HepG2 (cell line): ENCODE measurements around the gene HAGH. TPM values are rescaled to one million over a fixed set of nuclear protein-coding genes. Genes with fewer than 3 reads are reported as not detected.

Source experiments
- CHD4 ChIP-seq: fragments of 200-600 bp; sonication (generic); IDR thresholded peaks from 2 replicates; pipeline ENCODE4 v1.7.0; 2017; ENCODE audit warnings: mild to moderate bottlenecking, low read length, borderline replicate concordance
- FOXP1 ChIP-seq, 2 experiments: fragments of 450-650 bp in 1 of 2; IDR thresholded peaks; 2 replicates each; pipeline ENCODE4 v1.6.1; 2017 to 2018; ENCODE audit warnings: antibody characterized with exemption in 1 of 2
- GTF3A ChIP-seq: sonication (generic); formaldehyde crosslinking; conservative IDR thresholded peaks from 2 replicates; pipeline ENCODE4 v1.4.0; 2020; ENCODE audit warnings: mild to moderate bottlenecking, missing genetic modification reagents
- HDAC1 ChIP-seq: sonication (generic); formaldehyde crosslinking; IDR thresholded peaks from 2 replicates; pipeline ENCODE4 v1.5.1; 2020; ENCODE audit warnings: mild to moderate bottlenecking, missing genetic modification reagents
- HNRNPL ChIP-seq: fragments of 200-400 bp; formaldehyde crosslinking; IDR thresholded peaks from 2 replicates; pipeline ENCODE4 v1.6.1; 2017; ENCODE audit warnings: mild to moderate bottlenecking, low read depth, low read length
- HNRNPLL ChIP-seq: fragments of 200-400 bp; formaldehyde crosslinking; IDR thresholded peaks from 2 replicates; pipeline ENCODE4 v1.6.1; 2017; ENCODE audit warnings: mild to moderate bottlenecking, low read depth, low read length; ENCODE audit not compliant: poor library complexity, severe bottlenecking
- KDM3A ChIP-seq: IDR thresholded peaks from 2 replicates; pipeline ENCODE4 v1.6.1; 2018; ENCODE audit warnings: low read depth, missing compliant biosample characterization
- KLF12 ChIP-seq: sonication (generic); formaldehyde crosslinking; IDR thresholded peaks from 2 replicates; pipeline ENCODE4 v1.4.0; 2020; ENCODE audit warnings: missing genetic modification reagents, borderline replicate concordance
- MBD4 ChIP-seq: IDR thresholded peaks from 2 replicates; pipeline ENCODE4 v1.6.1; 2012; ENCODE audit warnings: low read length, inconsistent platforms, borderline replicate concordance
- REPIN1 ChIP-seq: sonication (generic); formaldehyde crosslinking; IDR thresholded peaks from 2 replicates; pipeline ENCODE4 v1.8.0; 2022; ENCODE audit warnings: missing genetic modification reagents, low read depth, mild to moderate bottlenecking, borderline replicate concordance
- RXRB ChIP-seq: IDR thresholded peaks from 2 replicates; pipeline ENCODE4 v1.6.1; 2016; ENCODE audit warnings: borderline replicate concordance, missing genetic modification reagents, missing compliant biosample characterization
- SALL2 ChIP-seq: sonication (generic); formaldehyde crosslinking; IDR thresholded peaks from 2 replicates; pipeline ENCODE4 v1.8.1; 2023; ENCODE audit warnings: mild to moderate bottlenecking, missing genetic modification reagents, inconsistent platforms
- SIN3B ChIP-seq: fragments of 150-350 bp; IDR thresholded peaks from 2 replicates; pipeline ENCODE4 v1.6.1; 2014; ENCODE audit warnings: low read length
- ZMYM2 ChIP-seq: sonication (generic); formaldehyde crosslinking; IDR thresholded peaks from 2 replicates; pipeline ENCODE4 v1.8.0; 2022; ENCODE audit warnings: mild to moderate bottlenecking, missing genetic modification reagents
- ZNF121 ChIP-seq: sonication (generic); formaldehyde crosslinking; IDR thresholded peaks from 2 replicates; pipeline ENCODE4 v1.5.0; 2020; ENCODE audit warnings: mild to moderate bottlenecking, missing genetic modification reagents
- ZNF317 ChIP-seq: sonication (generic); formaldehyde crosslinking; IDR thresholded peaks from 2 replicates; pipeline ENCODE4 v1.5.0; 2020; ENCODE audit warnings: mild to moderate bottlenecking, missing genetic modification reagents
- ZNF724P ChIP-seq: sonication (generic); formaldehyde crosslinking; IDR thresholded peaks from 2 replicates; pipeline ENCODE4 v1.8.0; 2022; ENCODE audit warnings: missing genetic modification reagents, borderline replicate concordance
- ZNF761 ChIP-seq: sonication (generic); formaldehyde crosslinking; conservative IDR thresholded peaks from 2 replicates; pipeline ENCODE4 v1.4.0; 2020; ENCODE audit warnings: mild to moderate bottlenecking, missing genetic modification reagents
- polyA plus RNA-seq, 8 experiments: library from polyadenylated mRNA; depleted of rRNA in 3 of 8; stranded (reverse) in 7 of 8; unstranded in 1 of 8; fragments of >200 nt; fragmentation: Illumina TruSeq in 4 of 8; extraction: Trizol in 4 of 8; gene quantifications; 2 replicates each; pipeline versions ENCODE4 v1.2.1 to v1.2.3, GENCODE V29; 2011 to 2016; ENCODE audit warnings: low read depth in 4 of 8, missing spikeins in 1 of 8, mixed read lengths in 1 of 8; ENCODE audit not compliant: insufficient read depth in 1 of 8
- total RNA-seq, 5 experiments: library from RNA; depleted of rRNA; stranded (reverse); fragments of >200 nt; fragmentation: Illumina TruSeq; extraction: Trizol; gene quantifications; 2 replicates each; pipeline ENCODE4 v1.2.3, GENCODE V29; 2016; ENCODE audit warnings: low read depth in 1 of 5
- TF ChIP-seq, protein P1 (sequence below): sonication (generic); formaldehyde crosslinking; IDR thresholded peaks from 2 replicates; pipeline ENCODE4 v1.8.0; 2022; ENCODE audit warnings: missing genetic modification reagents, mild to moderate bottlenecking, borderline replicate concordance
- TF ChIP-seq, protein P2 (sequence below): sonication (generic); formaldehyde crosslinking; IDR thresholded peaks from 2 replicates; pipeline ENCODE4 v1.5.0; 2020; ENCODE audit warnings: missing genetic modification reagents
- TF ChIP-seq, protein P3 (sequence below): IDR thresholded peaks from 2 replicates; pipeline ENCODE4 v1.6.1; 2016; ENCODE audit warnings: low read depth, borderline replicate concordance
- TF ChIP-seq, protein P4 (sequence below): sonication (generic); formaldehyde crosslinking; IDR thresholded peaks from 2 replicates; pipeline ENCODE4 v1.8.0; 2022; ENCODE audit warnings: missing genetic modification reagents, mild to moderate bottlenecking, inconsistent platforms, borderline replicate concordance
- TF ChIP-seq, protein P5 (sequence below): IDR thresholded peaks from 2 replicates; pipeline ENCODE4 v1.6.1; 2012; ENCODE audit warnings: inconsistent platforms
- TF ChIP-seq, protein P6 (sequence below): sonication (generic); formaldehyde crosslinking; IDR thresholded peaks from 2 replicates; pipeline ENCODE4 v1.4.0; 2020; ENCODE audit warnings: missing genetic modification reagents

Gene HAGH
- total and polyA plus RNA-seq, 2 of the 13 experiments (the other 11 are each of a cell fraction or from before 2014, with no cell fraction given): 70.4 to 95.4 TPM

DNA sequence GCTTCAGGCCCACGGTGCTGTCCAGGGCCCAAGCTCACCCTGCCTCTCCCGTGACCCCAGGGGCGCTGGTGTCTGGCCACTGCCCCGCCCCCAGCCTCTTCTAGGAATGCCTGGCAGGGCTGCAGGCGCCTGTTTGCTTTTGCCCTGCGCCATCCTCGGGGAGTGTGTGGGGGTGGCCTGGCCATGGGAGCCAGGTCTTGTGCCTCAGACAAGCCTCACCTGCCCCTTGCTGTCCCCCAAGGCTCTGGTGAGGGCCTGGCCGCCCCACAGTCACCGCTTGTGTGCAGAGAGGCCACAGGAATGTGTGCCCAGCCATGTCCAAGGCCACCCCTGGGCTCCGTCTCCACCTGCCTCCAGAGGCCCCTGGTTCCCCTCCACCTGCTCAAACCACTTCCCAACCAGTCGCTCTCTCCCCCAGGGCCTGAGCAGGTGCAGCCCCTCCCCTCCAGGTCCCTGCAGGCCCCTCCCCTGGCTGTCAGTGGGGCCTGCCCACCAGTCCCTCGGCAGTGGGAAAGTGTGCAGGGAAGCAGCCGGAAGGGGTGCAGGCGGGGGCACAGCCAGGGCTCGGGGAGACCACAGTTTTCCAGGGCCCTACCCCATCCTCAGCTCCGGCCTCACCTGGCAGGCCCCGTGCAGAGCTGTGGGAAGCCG, 32.3 kb downstream of the HAGH start (continued):
- TF ChIP-seq, protein P1, sequence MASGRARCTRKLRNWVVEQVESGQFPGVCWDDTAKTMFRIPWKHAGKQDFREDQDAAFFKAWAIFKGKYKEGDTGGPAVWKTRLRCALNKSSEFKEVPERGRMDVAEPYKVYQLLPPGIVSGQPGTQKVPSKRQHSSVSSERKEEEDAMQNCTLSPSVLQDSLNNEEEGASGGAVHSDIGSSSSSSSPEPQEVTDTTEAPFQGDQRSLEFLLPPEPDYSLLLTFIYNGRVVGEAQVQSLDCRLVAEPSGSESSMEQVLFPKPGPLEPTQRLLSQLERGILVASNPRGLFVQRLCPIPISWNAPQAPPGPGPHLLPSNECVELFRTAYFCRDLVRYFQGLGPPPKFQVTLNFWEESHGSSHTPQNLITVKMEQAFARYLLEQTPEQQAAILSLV (CRISPR knock-in tag): peak; percentile 89; the same call in 1 of the 2 replicates
- TF ChIP-seq CHD4: no peak
- peak; percentile 43; the same call in 1 of the 2 replicates for TF ChIP-seq RXRB (CRISPR knock-in tag)
- no peak for TF ChIP-seq MBD4
- peak; percentile 36 for TF ChIP-seq HNRNPLL
- TF ChIP-seq, protein P2, sequence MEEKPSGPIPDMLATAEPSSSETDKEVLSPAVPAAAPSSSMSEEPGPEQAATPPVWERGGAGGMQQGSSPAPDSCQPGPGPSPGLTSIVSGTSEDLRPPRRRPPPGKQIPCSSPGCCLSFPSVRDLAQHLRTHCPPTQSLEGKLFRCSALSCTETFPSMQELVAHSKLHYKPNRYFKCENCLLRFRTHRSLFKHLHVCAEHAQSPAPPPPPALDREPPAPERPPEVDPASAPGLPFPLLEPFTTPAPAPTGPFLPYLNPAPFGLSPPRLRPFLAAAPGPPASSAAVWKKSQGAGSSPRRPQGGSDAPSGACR: 0 out of 2 replicates have a peak, but pooled peaks have one; percentile 51
- peak; percentile 59; the same call in 1 of the 2 replicates for TF ChIP-seq SALL2 (CRISPR knock-in tag)
- TF ChIP-seq FOXP1 (IDR thresholded peaks at IDR 0.05): no peak
- 0 out of 2 replicates have a peak, but pooled peaks have one; percentile 14 for TF ChIP-seq FOXP1 (CRISPR knock-in tag; IDR thresholded peaks at IDR 0.05)
- TF ChIP-seq ZMYM2 (CRISPR knock-in tag): no peak
- peak; percentile 91 for TF ChIP-seq HNRNPL
- TF ChIP-seq, protein P3, sequence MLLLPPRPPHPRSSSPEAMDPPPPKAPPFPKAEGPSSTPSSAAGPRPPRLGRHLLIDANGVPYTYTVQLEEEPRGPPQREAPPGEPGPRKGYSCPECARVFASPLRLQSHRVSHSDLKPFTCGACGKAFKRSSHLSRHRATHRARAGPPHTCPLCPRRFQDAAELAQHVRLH (CRISPR knock-in tag): 0 out of 2 replicates have a peak, but pooled peaks have one; percentile 34
- TF ChIP-seq ZNF724P (CRISPR knock-in tag): peak; percentile 26; the same call in 1 of the 2 replicates
- TF ChIP-seq KDM3A (CRISPR knock-in tag): peak; percentile 44; the same call in 1 of the 2 replicates
- peak; percentile 64; the same call in 1 of the 2 replicates for TF ChIP-seq HDAC1 (CRISPR knock-in tag)
- TF ChIP-seq ZNF761 (CRISPR knock-in tag): no peak
- no peak for TF ChIP-seq SIN3B
- TF ChIP-seq, protein P4, sequence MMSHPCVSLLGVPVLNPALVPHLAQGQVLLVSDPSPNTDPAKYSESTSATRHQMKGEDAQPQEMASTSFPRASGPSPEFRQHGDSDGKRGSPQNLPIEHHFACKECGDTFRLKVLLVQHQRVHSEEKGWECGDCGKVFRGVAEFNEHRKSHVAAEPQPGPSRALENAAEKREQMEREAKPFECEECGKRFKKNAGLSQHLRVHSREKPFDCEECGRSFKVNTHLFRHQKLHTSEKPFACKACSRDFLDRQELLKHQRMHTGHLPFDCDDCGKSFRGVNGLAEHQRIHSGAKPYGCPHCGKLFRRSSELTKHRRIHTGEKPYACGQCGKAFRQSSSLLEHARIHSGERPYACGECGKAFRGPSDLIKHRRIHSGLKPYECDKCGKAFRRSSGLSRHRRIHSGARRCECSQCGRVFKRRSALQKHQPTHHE (CRISPR knock-in tag): no peak
- TF ChIP-seq ZNF317 (CRISPR knock-in tag): 0 out of 2 replicates have a peak, but pooled peaks have one; percentile 31
- peak; percentile 41; the same call in 1 of the 2 replicates for TF ChIP-seq REPIN1 (CRISPR knock-in tag)
- 0 out of 2 replicates have a peak, but pooled peaks have one; percentile 33 for TF ChIP-seq KLF12 (CRISPR knock-in tag)
- no peak for TF ChIP-seq GTF3A (CRISPR knock-in tag)
- TF ChIP-seq, protein P5, sequence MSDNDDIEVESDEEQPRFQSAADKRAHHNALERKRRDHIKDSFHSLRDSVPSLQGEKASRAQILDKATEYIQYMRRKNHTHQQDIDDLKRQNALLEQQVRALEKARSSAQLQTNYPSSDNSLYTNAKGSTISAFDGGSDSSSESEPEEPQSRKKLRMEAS: peak; percentile 34; the same call in 1 of the 2 replicates
- peak; percentile 62 for TF ChIP-seq ZNF121 (CRISPR knock-in tag)
- TF ChIP-seq, protein P6, sequence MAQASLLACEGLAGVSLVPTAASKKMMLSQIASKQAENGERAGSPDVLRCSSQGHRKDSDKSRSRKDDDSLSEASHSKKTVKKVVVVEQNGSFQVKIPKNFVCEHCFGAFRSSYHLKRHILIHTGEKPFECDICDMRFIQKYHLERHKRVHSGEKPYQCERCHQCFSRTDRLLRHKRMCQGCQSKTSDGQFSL (CRISPR knock-in tag): 0 out of 2 replicates have a peak, but pooled peaks have one; percentile 57
